NCI-H510A treated with DMSO at 0.1 percent for 48 hours (cell line): ENCODE results near the gene DVL1.

Source experiments
- DNase-seq: peaks from one replicate; lab custom pipeline; 2025; lab: John Stamatoyannopoulos, UW

Gene DVL1

GRCh38 chr1:1356796-1357401 lies 7.7 kb upstream of the DVL1 start:
- DNase-seq = no peak

- no peak for DNase-seq
These were observed 7.1 kb upstream of the DVL1 start for GRCh38 chr1:1356166-1356795.

GRCh38 chr1:1355416-1355815 lies 6.2 kb upstream of the DVL1 start:
- DNase-seq = no peak

- no peak for DNase-seq
These were observed 5.3 kb upstream of the DVL1 start for GRCh38 chr1:1354271-1355247.

- peak; percentile 46 for DNase-seq
These were observed 4.4 kb upstream of the DVL1 start for GRCh38 chr1:1353389-1354151.

- DNase-seq = no peak
These were observed 3.7 kb upstream of the DVL1 start for GRCh38 chr1:1352786-1353388.

GRCh38 chr1:1351511-1352427 lies 2.6 kb upstream of the DVL1 start:
- no peak for DNase-seq

GRCh38 chr1:1348420-1349255 lies 580 bp downstream of the DVL1 start:
- no peak for DNase-seq

GRCh38 chr1:1347663-1348419 lies 1.4 kb downstream of the DVL1 start:
- DNase-seq = peak; percentile 88

- no peak for DNase-seq
These were observed 2.1 kb downstream of the DVL1 start for GRCh38 chr1:1347026-1347595.

- no peak for DNase-seq
These were observed 2.7 kb downstream of the DVL1 start for GRCh38 chr1:1346501-1346890.

- no peak for DNase-seq
These were observed 3.2 kb downstream of the DVL1 start for GRCh38 chr1:1345860-1346500.

GRCh38 chr1:1345384-1345783 lies 3.8 kb downstream of the DVL1 start:
- no peak for DNase-seq

GRCh38 chr1:1344655-1345361 lies 4.4 kb downstream of the DVL1 start:
- DNase-seq = no peak

- DNase-seq = no peak
These were observed 5.3 kb downstream of the DVL1 start for GRCh38 chr1:1343811-1344421.

GRCh38 chr1:1342584-1343115 lies 6.6 kb downstream of the DVL1 start:
- no peak for DNase-seq

GRCh38 chr1:1342061-1342562 lies 7.1 kb downstream of the DVL1 start:
- no peak for DNase-seq
